ENCODE results near the gene PLA2G2E. TPM values are rescaled to one million over a fixed set of nuclear protein-coding genes. Genes with fewer than 3 reads are reported as not detected.

Gene PLA2G2E
- total and polyA plus RNA-seq, 4 donors = not detected

DNA sequence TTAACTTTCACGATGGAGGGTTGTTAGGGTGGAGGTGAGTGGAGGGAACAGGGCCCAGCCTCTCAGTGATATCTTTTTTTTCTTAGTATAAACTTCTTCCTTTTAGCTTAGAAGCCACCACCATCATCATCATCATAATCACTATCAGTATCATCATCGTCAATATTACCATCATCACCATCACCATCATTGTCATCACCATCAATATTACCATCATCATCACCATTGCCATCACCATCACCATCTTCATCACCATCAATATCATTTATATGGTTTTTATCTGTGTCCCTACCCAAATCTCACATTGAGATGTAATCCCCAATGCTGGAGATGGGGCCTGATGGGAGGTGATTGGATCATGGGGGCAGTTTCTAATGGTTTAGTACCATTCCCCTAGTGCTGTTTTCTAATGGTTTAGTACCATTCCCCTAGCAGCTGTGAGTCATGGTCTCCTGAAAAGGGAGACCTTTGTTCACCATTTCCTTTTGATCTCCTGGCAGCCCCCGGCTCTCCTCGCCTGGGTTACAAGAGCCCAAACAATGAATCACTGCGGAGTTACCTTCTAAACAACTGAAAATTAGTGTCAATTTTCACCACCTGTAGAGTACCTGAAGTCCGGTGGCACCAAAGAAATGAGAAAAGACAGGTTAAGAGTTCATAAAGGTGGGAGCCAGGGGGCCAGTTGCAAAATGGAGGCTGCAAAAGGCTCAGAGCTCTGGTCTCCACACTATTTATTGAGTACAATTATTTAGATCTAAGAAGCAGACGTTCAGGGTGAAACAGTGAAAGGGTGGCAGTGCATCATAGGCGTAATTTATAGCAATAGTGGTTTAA lies 3.1 kb upstream of the PLA2G2E start:
- H3K27me3 ChIP-seq (ENCODE audit: control insufficient read depth in 4 of 4, insufficient read depth in 4 of 4, low read length in 3 of 4) = no peaks in the 10 kb centered on the region
- H3K27ac ChIP-seq (ENCODE audit: low read depth in 1 of 2, low read length in 2 of 2) = no peak overlapping the region
- H3K9ac ChIP-seq (ENCODE audit: low read depth in 1 of 2, low read length in 2 of 2) = no peak overlapping the region
- no peaks in the 10 kb centered on the region for H3K36me3 ChIP-seq (ENCODE audit: control insufficient read depth in 4 of 4, insufficient read depth in 3 of 4, low read depth in 1 of 4, low read length in 3 of 4)
- no peak overlapping the region for H3K4me3 ChIP-seq (ENCODE audit: low read depth in 1 of 3, low read length in 3 of 3)
- DNase-seq (ENCODE audit: low spot score) = no peak
- WGBS = 76% methylated on average over 8 of the region's 8 CpGs
- TF ChIP-seq, protein P1, sequence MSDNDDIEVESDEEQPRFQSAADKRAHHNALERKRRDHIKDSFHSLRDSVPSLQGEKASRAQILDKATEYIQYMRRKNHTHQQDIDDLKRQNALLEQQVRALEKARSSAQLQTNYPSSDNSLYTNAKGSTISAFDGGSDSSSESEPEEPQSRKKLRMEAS (IDR thresholded peaks at IDR 0.05) = no peak
- TF ChIP-seq RAD21 (IDR thresholded peaks at IDR 0.05) (no peak), EGR1 (IDR thresholded peaks at IDR 0.05; ENCODE audit: low read depth in 2 of 2) (no peak), GABPA (IDR thresholded peaks at IDR 0.05 in 1 of 2, conservative IDR thresholded peaks at IDR 0.05 in 1 of 2) (no peak), YY1 (IDR thresholded peaks at IDR 0.05) (no peak)
- no peaks in the 10 kb centered on the region for H3K4me1 ChIP-seq (ENCODE audit: control insufficient read depth in 4 of 4, insufficient read depth in 4 of 4, low read length in 3 of 4)
- peaks cover 0 to 10% (median 4%) of the 10 kb centered on the region in 4 donors for H3K9me3 ChIP-seq (ENCODE audit: control insufficient read depth in 4 of 4, low read length in 3 of 4)

DNA sequence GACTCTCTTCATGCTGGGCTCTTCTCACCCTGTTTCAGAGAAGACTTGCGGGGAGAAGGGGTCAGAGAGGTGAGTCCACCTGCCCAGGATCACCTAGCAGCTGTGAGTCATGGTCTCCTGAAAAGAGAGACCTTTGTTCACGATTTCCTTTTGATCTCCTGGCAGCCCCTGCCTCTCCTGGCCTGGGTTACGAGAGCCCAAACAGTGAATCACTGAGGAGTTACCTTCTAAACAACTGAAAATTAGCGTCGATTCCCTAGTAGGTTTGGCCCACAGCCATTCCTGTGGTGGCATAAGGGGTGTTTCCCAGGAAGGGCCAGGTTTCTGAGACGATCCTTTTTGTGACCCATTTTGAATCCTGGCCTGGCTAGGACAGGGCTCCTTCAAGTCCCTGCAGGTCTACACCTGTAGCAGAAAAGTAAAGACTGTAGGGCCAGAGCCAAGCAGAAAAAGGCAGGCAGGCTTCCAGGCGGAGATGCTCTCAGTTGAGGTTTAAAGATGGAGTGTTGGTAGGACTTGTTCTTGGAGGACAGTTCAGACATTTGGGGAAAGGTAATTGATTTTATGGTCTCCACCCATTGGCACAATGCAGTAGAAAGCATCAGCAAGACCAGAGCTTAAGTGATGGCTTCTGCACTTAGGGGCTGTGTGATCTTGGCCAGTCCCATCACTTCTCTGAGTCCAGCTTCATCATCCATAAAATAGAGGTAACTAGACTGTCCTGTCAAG lies 2.1 kb upstream of the PLA2G2E start:
- 78% methylated on average over 7 of the region's 7 CpGs for WGBS
- Histone ChIP-seq H3K9ac (ENCODE audit: low read depth in 1 of 2, low read length in 2 of 2) (no peak overlapping the region), H3K4me3 (ENCODE audit: low read depth in 1 of 3, low read length in 3 of 3) (no peak overlapping the region), H3K36me3 (ENCODE audit: control insufficient read depth in 4 of 4, insufficient read depth in 3 of 4, low read depth in 1 of 4, low read length in 3 of 4) (no peaks in the 10 kb centered on the region), H3K9me3 (ENCODE audit: control insufficient read depth in 4 of 4, low read length in 3 of 4) (peaks cover 0 to under 1% (median 0%) of the 10 kb centered on the region in 4 donors), H3K27me3 (ENCODE audit: control insufficient read depth in 4 of 4, insufficient read depth in 4 of 4, low read length in 3 of 4) (no peaks in the 10 kb centered on the region), H3K4me1 (ENCODE audit: control insufficient read depth in 4 of 4, insufficient read depth in 4 of 4, low read length in 3 of 4) (no peaks in the 10 kb centered on the region), H3K27ac (ENCODE audit: low read depth in 1 of 2, low read length in 2 of 2) (no peak overlapping the region)
- no peak for DNase-seq (ENCODE audit: low spot score)
- TF ChIP-seq, protein P2, sequence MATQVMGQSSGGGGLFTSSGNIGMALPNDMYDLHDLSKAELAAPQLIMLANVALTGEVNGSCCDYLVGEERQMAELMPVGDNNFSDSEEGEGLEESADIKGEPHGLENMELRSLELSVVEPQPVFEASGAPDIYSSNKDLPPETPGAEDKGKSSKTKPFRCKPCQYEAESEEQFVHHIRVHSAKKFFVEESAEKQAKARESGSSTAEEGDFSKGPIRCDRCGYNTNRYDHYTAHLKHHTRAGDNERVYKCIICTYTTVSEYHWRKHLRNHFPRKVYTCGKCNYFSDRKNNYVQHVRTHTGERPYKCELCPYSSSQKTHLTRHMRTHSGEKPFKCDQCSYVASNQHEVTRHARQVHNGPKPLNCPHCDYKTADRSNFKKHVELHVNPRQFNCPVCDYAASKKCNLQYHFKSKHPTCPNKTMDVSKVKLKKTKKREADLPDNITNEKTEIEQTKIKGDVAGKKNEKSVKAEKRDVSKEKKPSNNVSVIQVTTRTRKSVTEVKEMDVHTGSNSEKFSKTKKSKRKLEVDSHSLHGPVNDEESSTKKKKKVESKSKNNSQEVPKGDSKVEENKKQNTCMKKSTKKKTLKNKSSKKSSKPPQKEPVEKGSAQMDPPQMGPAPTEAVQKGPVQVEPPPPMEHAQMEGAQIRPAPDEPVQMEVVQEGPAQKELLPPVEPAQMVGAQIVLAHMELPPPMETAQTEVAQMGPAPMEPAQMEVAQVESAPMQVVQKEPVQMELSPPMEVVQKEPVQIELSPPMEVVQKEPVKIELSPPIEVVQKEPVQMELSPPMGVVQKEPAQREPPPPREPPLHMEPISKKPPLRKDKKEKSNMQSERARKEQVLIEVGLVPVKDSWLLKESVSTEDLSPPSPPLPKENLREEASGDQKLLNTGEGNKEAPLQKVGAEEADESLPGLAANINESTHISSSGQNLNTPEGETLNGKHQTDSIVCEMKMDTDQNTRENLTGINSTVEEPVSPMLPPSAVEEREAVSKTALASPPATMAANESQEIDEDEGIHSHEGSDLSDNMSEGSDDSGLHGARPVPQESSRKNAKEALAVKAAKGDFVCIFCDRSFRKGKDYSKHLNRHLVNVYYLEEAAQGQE (IDR thresholded peaks at IDR 0.05) = no peak
- TF ChIP-seq FOXA2 (IDR thresholded peaks at IDR 0.05) (no peak), GABPA (IDR thresholded peaks at IDR 0.05 in 1 of 2, conservative IDR thresholded peaks at IDR 0.05 in 1 of 2) (no peak)

DNA sequence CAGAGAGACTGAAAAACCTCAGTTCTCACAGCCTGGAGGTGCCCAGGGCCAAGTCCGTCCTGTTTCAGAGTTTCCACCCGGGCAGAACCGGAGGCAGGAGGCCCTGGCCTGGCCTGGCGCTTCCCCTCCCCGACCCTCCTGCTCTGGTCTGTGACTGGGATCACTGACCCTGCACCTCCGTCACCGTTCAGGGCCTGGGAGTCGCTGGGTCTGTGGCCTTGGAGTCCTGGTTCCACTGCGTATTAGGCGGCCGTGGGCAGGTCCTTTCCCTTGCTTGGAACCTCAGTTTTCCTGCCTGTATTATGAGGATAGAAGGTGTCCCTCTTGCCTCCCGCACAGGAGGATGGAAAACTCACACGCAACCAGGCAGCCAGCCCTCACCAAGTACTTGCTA lies 533 bp upstream of the PLA2G2E start:
- no peaks in the 10 kb centered on the region for H3K4me1 ChIP-seq (ENCODE audit: control insufficient read depth in 4 of 4, insufficient read depth in 4 of 4, low read length in 3 of 4)
- 66% methylated on average over 13 of the region's 13 CpGs for WGBS
- H3K9me3 ChIP-seq (ENCODE audit: control insufficient read depth in 4 of 4, low read length in 3 of 4) = no peaks in the 10 kb centered on the region
- no peak overlapping the region for H3K4me3 ChIP-seq (ENCODE audit: low read depth in 1 of 3, low read length in 3 of 3)
- no peak overlapping the region for H3K9ac ChIP-seq (ENCODE audit: low read depth in 1 of 2, low read length in 2 of 2)
- DNase-seq (ENCODE audit: low spot score) = no peak
- H3K27ac ChIP-seq (ENCODE audit: low read depth in 1 of 2, low read length in 2 of 2) = no peak overlapping the region
- H3K27me3 ChIP-seq (ENCODE audit: control insufficient read depth in 4 of 4, insufficient read depth in 4 of 4, low read length in 3 of 4) = no peaks in the 10 kb centered on the region
- H3K36me3 ChIP-seq (ENCODE audit: control insufficient read depth in 4 of 4, insufficient read depth in 3 of 4, low read depth in 1 of 4, low read length in 3 of 4) = no peaks in the 10 kb centered on the region
- TF ChIP-seq NR2F2 (IDR thresholded peaks at IDR 0.05) (no peak), JUND (IDR thresholded peaks at IDR 0.05) (no peak), FOXA2 (IDR thresholded peaks at IDR 0.05) (no peak), TAF1 (conservative IDR thresholded peaks at IDR 0.05) (no peak), RXRA (IDR thresholded peaks at IDR 0.05) (no peak), HNF4A (conservative IDR thresholded peaks at IDR 0.05) (no peak), EGR1 (IDR thresholded peaks at IDR 0.05; ENCODE audit: low read depth in 2 of 2) (no peak), RAD21 (IDR thresholded peaks at IDR 0.05) (no peak), HNF4G (IDR thresholded peaks at IDR 0.05) (no peak), SP1 (IDR thresholded peaks at IDR 0.05) (no peak)
- TF ChIP-seq, protein P3, sequence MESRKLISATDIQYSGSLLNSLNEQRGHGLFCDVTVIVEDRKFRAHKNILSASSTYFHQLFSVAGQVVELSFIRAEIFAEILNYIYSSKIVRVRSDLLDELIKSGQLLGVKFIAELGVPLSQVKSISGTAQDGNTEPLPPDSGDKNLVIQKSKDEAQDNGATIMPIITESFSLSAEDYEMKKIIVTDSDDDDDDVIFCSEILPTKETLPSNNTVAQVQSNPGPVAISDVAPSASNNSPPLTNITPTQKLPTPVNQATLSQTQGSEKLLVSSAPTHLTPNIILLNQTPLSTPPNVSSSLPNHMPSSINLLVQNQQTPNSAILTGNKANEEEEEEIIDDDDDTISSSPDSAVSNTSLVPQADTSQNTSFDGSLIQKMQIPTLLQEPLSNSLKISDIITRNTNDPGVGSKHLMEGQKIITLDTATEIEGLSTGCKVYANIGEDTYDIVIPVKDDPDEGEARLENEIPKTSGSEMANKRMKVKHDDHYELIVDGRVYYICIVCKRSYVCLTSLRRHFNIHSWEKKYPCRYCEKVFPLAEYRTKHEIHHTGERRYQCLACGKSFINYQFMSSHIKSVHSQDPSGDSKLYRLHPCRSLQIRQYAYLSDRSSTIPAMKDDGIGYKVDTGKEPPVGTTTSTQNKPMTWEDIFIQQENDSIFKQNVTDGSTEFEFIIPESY (IDR thresholded peaks at IDR 0.05) = no peak
- TF ChIP-seq, protein P2 (IDR thresholded peaks at IDR 0.05) = no peak
